WTC11 (cell line): Measurements from ENCODE around the gene FKBP7.

Source experiments
- CTCF ChIP-seq: fragments of 200-600 bp; IDR thresholded peaks from 2 replicates; pipeline ENCODE4 v1.8.0; 2022; ENCODE audit warnings: antibody characterized with exemption
- FOXJ3 ChIP-seq: sonication (generic); formaldehyde crosslinking; IDR thresholded peaks from 2 replicates; pipeline ENCODE4 v1.9.0; 2021; ENCODE audit warnings: missing genetic modification reagents, mild to moderate bottlenecking, borderline replicate concordance
- NFE2L1 ChIP-seq: sonication (generic); formaldehyde crosslinking; IDR thresholded peaks from 2 replicates; pipeline ENCODE4 v1.8.1; 2023; ENCODE audit warnings: missing genetic modification reagents

- TF ChIP-seq NFE2L1 (CRISPR knock-in tag): no peak
- TF ChIP-seq FOXJ3: no peak
- no peak for TF ChIP-seq CTCF
Measured at GRCh38 chr2:178477443-178478129, 814 bp downstream of the FKBP7 start.
